Activated CD8-positive, alpha-beta memory T cell treated with anti-CD3 and anti-CD28 coated beads for 4 hours (primary cell): ENCODE results near the gene METRN.
"Not testable (repeated sequence)": the region's sequence is repeated elsewhere in the genome, so short reads cannot be mapped to it uniquely, and the experiment has no call there.

Experiments used
- DNase-seq, 2 donors: peaks; one replicate each; pipeline ENCODE4 v3.0.0-alpha.2; 2020; ENCODE audit warnings: low read depth in 2 of 2

Gene METRN

DNA sequence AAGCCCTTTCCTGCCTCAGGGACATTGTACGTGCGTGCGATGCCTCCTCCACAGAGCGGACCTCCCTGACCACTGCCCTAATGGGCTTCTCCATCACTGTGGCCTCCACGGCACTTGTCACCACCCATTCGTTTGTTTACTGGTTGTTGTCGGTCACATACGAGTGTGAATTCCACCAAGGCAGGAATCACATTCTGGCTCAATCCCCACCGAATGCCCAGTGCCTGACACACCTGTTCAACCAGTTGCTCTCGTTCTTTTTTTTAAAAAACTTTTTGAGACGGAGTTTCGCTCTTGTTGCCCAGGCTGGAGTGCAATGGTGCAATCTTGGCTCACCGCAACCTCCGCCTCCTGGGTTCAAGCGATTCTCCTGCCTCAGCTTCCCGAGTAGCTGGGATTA, 23.7 kb upstream of the METRN start:
- not testable (repeated sequence) for DNase-seq

DNA sequence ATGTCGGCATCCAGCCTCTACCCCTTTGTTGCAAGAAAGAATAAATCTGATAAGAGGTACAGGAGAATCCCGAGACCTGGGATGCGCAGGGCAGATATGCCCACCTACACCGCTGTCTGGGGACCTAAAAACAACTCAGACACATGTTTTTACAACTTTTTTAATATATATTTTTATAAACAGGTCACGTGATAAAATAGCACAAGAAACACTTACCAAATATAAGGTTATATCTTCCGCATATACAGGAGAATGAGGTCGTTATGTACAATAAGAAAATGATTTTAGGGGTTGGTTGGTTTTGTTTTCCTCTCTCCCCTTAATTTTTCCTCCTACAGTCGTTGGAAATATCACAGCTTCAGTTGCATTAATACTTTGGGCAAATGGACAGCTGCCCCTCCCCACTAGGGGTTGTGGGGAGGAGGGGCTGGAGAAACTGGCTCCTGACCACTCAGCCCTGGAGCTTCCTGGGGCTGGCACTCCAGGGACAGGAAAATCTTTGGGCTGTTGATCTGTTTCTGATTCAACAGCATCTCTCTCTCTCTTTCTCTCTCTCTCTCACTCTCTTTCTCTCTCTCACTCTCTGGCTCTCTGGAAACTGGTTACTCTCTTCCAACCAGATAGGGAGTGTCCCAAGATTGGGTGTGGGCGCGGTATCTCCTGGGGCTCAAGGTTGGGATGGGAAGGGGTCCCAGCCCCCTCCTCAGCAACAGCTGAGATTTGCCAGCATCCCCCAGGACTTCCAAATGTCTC, 22.4 kb upstream of the METRN start:
- no peak for DNase-seq

DNA sequence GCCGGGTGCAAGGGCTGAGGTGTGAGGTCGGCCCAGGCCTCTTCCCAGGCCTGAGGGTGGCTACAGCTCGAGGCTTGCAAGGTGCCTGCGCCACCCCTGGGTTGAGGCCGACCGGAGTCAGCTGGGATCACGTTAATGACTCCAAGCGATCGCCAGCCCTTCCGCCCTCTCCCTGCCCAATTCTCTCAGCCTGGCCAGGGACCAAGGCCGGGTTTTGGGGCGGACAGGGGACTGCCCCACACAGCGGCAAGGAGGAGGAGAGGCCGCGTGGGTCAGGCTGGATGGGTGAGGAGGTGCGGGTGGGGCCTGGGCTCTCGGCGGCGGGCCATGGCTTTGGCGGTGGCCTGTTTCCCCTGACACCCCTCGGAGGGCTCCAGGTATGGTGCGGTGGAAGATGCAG, 21.6 kb upstream of the METRN start:
- DNase-seq, result no peak

DNA sequence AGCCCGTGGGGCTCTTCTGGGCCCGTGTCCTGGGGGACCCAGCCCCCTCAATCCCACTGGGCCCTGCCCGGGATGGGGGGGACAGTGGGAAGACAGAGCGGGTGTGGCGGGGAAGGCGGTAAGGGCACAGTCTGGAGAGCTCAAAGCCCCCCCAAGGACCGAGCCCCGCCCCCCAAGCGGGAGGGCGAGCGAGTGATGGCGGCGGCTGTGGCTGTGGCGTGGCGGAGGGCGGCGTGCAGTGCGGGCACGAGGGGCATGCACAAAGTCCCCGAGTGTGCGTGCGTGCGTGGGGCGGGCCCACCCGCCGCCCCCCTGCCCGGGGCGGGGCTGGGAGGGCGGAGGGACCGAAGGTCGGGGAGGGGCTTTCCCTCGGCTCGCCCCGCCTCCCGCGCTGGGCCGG, 21.2 kb upstream of the METRN start:
- no peak for DNase-seq

DNA sequence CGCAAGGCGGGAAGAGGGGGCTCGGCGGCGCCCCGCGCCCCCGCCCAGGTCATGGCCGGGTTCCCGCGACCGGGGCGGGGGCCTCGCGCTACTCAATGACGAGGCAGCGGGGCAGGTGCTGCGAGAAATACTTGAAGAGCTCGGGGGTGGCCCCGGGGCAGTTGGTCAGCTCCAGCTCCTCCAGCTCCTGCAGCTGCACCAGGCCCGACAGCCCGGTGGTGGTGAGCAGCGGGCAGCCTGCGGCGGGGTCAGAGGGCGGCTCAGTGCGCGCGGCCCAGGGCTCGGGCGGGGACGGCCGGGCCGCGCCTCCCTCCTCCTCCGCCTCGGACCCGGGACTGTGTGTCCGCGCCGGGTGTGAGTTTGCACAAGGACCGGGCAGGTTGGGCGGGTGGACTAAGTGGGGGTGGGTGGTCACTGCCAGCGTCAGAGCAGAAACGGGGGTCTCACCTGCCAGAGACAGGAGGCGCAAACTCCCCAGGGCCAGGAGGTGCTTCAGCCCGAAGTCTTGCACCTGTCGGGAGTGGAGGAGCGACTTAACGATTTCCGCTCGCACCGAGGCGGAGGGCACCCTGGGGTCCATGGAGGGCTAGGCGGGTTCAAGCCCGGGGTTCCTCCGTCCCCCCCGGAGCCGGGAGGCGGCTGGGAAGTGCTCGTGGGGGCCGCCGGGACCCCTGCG, 20.6 kb upstream of the METRN start:
- no peak for DNase-seq

DNA sequence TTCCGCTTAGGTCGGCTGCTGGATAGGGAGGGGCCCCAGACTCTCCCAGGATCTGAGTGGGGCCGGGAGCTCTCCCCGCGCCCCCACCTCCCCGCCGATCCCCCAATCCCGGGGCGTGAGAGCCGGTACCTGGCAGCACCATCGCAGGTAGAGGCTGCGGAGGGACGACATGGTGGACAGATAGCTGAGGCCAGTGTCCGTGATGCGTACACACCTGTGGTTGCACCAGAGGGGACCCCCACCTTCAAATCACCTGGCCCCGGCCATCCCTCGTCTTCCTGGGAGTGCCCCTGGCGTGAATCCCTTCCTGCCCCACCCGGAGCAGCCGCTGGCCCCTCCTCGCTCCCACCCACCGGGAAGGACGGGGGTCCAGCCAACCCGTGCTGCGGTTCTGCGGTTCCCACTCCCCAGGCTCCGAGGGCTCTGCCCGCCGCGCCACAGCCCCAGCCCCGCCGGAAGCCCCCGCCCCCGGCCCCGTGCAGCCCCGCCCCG, 20.0 kb upstream of the METRN start:
- DNase-seq, result no peak

DNA sequence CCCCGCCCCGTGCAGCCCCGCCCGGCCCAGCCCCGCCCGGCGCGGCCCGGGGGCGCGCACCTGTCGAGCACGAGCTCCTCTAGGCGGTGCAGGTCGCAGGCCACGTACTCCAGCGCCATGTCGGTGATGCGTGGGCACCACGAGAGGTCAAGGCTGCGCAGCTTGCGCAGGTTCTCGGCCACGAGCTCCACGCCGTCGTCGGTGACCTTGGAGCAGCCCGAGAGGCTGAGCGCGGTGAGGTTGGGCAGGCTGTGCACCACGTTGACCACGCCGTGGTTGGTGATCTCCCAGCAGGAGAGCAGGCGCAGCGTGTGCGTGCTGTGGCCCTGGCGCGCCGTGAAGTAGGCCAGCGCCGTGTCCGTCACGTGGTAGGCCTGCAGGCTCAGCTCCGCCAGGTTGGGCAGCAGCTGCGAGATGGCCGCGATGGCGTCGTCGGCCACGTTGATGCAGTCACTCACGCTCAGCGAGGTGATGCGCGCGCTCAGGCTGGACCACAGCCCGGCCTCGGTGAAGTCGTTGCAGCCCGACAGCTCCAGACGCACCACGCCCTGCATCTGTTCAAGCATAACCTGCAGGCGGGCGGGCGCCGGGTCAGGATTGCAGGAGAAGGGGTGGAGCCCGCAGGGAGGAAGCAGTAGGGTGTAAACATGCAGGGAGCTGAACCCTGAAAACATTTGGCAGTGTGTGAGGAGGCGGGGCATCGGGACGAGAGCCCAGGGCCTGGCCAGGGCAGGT, 19.4 kb upstream of the METRN start:
- DNase-seq, result no peak

DNA sequence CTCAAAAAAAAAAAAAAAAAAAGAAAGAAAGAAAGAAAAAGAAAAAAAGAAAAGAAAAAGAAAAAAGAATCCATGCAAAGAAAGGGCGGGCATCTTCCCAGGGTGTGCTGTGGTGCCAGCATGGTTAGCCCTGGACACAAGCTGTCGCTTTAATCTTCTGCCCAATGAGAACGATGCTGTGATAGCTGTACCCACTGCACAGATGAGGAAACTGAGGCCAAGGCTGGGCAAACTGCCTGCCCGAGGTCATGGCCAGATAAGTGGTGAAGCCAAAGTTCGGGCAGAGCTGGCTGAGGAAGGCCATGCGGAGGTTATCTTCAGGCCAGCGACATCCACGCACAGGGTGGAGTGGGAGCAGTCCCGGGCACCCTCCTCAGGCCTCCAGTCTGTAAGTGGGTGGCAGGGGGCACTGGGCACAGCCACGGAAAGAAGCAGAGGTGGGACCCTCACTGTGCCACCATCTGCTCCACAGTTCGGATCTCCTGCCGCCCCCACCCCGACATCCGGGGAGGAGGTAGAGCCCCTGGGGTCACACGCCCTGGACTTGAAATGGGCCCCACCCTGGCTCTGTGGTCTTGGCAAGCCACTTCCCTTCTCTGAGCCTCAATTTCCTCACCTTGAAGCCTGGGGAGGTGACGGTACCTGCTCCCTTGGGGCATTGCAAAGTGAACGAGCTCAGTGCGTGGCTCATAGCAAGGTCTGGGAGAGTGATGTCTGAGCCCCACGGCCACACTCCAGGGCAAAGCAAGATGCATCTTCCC, 15.8 kb upstream of the METRN start:
- no peak for DNase-seq

DNA sequence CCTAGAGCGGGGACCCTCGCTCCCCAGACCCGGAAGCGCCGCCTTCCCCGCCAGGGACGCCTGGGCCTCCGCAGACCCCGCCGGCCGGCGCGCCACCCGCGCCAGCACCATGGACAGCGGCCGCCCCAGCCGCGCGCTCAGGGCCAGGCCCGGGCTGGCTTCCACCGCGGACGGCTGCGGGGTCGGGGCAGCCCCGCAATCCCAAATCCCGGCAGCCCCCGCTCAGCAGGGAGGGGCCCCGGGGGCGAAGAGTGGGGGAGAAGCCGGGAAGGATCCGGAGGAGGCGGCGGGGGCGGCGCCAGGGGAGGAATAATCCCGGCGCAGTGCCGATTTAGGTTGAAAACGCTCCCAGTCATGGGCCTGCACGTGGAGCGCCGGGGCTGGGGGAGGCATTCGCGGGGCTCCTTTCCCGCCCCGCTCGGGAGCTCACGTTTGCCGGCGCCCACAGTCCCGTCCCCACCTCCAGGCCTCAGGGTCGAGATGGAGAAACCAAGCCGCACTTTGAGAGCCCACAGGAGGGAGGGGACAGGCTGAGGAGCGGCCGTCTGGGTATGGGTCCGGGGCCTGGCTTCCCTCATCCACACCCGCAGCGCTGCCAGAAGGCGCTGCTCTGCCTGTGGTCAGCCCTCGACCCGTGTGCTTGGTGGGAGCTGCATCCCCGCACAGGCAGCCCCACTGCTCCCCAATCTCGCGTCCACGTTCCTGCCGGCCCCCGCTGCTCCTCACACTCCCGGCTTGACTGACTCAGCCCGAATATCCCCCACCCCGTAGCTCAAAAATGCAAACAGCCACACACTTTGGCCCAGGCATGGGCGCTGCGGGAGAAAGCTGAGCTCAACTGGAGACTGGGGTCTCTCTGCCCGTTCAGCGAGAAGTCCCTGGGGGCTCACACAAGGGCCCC, 14.0 kb upstream of the METRN start:
- no peak for DNase-seq

DNA sequence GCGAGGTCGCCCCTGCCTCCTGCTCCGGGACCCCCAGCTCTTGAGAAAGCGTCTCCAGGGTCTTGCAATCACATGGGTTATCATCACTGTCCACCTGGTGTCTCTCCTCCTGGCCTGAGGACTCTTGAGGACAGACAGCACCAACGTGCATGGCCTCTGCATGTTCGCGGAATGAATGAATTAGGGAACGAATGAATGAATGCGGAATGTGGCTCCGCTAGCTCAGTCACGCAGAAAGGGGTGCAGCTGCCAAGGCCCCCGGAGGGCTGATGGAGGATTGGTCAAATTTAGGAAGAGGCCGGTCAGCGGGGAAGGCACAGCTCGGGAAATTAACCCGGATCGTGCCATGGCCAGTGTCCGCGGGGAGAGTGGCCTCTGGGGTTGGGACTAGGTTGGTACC, 12.6 kb upstream of the METRN start:
- DNase-seq, result no peak

DNA sequence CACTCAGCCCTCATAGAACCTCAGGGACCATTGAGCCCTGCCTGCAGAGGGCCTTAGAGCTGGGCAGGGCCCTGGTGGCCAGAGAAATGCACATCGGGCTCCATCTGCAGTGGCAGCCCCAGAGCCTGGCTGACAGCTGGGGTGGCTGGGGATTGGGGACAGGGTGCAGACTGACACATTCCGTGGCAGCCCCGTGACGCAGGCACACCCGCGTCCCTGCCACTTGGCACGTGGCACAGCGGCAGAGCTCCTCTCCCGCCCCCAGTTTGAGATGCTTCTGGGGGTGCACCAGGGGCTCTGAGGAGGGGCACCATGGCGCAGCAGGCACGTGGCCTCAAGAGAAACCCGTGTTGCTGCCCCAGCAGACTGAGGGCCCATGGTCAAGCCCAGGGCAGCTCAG, 11.5 kb upstream of the METRN start:
- no peak for DNase-seq

DNA sequence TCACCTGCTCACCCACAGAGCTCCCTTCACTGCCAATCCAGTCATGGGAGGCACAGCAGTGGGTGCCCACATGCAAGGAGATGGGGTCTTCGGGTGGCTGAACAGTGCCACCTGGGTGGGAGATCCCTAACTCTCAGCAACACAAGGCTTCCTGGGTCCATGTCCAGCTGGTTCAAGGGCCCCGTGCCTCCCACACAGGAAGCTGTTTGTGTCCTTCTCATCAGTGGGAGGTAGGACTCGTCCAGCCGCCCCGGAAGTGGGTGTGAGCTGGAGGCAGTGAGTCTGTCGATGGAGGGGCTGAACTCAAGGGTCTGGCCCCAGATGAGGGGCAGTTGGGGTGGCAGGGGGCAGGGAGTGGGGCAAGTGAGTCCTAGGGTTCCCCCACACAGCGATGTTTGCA, 10.9 kb upstream of the METRN start:
- no peak for DNase-seq

DNA sequence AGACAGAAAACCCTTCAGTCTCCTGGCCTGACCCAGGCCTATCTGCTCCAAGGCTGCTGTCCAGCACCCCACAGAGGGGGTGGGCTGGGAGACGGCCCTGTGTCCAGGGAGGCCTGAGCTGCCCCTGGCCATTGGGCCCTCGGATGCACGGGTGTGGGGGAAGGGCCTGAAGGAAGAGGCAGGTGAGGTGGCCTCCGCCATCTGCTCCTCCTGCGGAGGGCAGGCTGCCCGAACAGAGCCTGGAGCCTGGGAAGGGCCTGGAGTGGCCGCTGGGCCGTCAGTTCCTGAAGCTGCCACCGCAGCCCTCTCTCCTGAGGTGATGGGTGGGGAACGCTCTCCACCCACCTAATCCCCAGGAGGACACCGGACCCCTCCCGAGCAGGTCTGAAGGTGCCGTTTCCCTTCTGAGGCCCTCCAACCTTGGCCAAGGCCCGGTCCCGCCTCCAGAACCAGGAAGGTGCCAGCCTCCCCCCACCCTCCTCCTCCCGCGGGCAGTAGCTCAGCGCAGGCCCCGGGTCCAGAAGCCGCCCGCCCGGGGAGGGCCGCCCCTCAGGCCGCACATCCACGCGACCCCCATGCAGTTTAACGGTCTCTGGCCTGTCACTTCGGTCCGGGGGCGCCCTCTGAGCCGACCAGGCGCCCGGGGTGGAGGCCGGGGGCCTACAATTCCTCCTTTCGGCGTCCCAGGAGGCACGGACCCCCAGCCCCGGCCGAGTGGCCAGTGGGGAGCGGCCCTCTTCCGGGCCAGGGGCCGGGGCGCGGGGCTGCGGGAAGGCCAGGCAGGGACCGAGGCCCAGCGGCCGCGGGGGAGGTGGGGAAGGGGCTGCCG, 10.2 kb upstream of the METRN start:
- DNase-seq, result no peak

DNA sequence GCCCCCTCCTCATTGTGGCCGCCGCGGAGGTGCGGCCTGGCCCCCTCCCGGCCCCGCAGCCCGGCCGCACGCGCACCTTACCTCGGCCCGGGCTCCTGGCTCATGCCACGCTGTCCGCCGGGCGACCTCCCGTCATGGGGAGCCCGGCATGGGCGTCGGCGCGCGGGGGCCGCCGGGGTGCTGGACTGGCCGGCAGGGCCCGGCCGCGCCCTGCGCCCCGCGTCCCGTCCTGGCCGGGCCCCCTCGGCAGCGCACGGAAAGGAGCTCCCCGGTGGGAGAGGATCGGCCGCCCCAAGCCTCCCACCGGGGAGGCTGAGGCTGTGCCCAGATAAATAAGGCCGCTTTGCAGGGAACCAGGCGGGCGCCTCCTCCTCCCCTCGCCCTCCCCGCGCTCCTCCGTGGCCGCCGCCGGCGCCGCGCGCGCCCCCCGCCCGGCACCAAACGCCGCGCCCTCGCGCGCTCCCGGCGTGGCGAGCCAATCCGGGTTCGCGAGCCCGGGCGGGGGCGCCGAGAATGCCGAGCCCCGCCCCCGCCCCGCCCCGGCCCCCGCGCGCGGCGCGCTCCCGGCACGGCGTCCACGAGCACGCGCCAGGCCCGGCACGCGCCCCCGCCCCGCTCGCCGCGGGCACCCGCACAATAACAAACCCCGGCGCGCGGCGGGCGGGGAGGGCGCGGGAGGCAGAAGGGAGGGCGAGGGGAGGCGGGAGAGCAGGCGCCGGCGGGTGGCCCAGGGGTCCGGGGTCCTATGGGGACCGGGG, 9.3 kb upstream of the METRN start, which contains the start of gene FBXL16:
Gene FBXL16, minus strand, starts transcription at position 371 of the 758 bp plus-strand sequence. CDS start 8,396 bp downstream, outside the sequence.
- DNase-seq, result no peak

DNA sequence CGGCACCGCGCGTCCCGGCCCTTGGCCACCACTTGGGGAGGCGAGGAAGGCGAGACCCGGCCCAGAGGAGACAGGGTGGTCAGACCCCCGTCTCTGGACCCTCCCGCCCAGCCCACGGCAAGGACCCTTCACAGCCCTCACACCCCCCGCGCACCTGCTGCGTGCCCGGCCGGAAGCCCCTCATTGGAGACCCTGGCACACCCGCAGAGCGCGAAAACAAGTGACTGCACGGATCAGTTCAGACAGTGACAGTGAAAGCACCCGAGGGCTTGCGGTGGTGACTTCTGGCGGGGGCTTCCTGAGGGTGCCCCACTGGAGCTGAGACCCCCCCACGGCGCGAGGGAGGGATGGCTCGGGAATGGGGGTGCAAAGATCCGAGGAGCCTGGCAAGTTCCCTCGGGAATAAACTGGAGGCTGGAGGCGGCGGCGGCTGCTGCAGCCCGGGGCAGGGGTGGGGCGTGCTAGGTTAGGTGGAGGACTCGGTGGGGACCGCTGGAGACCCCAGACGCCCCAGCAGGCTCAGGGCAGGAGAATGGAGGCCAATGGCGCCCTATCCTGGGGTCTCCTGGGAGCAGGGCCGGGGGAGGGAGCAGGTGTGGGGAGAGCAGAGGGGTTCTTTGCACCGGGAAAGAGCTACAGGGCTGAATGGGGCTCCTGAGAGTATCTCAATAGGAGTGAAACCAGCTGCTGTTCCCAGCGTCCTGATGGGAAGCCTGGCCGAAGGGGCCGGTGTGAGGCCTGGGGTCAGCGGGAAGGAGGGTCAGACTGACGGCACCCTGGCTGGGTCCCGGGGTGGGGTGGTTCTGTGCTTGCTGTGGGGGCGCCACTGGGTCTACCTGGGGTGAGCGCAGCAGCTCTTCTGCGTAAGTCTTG, 8.5 kb upstream of the METRN start:
- DNase-seq, result no peak

DNA sequence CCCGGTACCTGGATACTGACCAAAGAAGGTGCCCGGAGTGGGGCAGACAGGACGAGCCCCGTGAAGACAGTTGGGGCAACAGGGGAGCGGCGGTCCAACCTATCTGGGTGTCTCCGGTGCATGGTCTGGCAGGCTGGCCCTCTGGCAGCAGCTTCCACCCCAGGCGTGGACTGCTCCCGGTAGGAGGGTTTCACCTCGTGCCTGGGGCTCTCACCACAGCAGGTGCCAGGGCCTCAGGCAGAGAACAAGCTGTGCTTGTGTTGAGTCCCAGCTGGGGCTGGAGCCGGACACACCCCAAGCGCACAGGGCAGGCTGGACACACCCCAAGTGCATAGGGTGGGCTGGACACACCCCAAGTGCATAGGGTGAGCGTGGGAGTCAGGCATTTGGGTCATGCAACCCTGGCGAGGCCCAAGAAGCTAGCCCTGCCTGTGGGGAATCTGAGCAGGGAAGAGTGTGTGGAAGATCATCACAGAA, 7.8 kb upstream of the METRN start:
- DNase-seq, result no peak

DNA sequence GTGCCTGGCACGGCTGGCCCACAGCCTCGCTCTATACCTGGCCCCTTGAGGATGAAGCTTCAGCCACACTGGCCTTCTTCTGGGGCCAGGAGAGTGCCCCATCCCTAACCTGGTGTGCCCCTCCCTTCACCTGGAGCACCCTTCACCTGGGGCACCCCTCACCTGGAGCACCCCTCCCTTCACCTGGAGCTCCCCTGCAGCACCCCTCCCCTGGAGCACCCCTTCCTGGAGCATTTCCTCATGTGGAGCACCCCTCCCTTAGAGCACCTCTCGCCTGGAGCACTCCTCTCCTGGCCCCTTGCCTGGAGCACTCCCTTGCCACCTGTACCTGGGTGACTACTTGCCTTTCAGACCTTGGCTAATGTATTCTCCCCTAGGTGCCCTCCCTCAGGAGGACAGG, 6.9 kb upstream of the METRN start:
- no peak for DNase-seq

DNA sequence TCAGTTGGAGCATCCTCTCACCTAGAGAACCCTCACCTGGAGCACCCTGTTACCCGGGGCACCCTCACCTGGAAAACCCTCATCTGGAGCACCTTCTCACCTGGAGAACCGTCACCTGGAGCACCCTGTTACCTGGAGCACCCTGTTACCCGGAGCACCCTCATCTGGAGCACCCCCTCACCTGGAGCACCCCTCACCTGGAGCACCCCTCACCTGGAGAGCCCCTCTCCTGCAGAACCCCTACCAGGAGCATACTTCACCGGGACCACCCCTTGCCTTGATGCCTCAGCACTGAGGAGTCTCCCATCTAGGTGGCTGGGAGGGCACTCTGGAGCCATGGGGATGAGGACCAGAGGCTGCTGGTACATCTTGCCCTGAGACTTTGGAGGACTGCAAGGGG, 6.0 kb upstream of the METRN start:
- no peak for DNase-seq
